B cell (primary cell): ENCODE data around the gene VPS9D1. TPM values are rescaled to one million over a fixed set of nuclear protein-coding genes. Genes with fewer than 3 reads are reported as not detected.

Source experiments
- ATAC-seq: fragments of 200-7000 bp; cut with Tn5 transposase; one replicate; pipeline ENCODE4 v1.10.0; 2021; ENCODE audit warnings: low read depth, mild to moderate bottlenecking, moderate number of reproducible peaks, moderate library complexity
- CTCF ChIA-PET: fragments of 350-600 bp; sonication (Branson Sonifier 250); formaldehyde crosslinking; loops from one replicate; lab custom pipeline; 2021; ENCODE audit warnings: antibody characterized with exemption, inconsistent platforms; lab: Charles Lee
- POLR2A ChIA-PET: fragments of 350-600 bp; sonication (Branson Sonifier 250); formaldehyde crosslinking; loops from one replicate; lab custom pipeline; 2021; ENCODE audit warnings: antibody characterized with exemption; lab: Charles Lee
- DNase-seq: peaks from one replicate; pipeline ENCODE4 v3.0.0; 2013
- H2AFZ ChIP-seq: 2 replicates; pipeline ENCODE4 v1.6.1; 2012; ENCODE audit warnings: mild to moderate bottlenecking, low read depth, low read length; ENCODE audit not compliant: insufficient read depth, poor library complexity, severe bottlenecking
- H3K27ac ChIP-seq, 2 donors: 1 replicate in 1 of 2; 2 replicates in 1 of 2; pipeline ENCODE4 v1.5.1; 2012 to 2013; ENCODE audit warnings: low read length in 2 of 2, mild to moderate bottlenecking in 2 of 2, moderate library complexity in 1 of 2
- H3K27me3 ChIP-seq, 4 experiments: fragments of 200-600 bp in 1 of 4; sonication (generic) in 1 of 4; replicated peaks in 1 of 4; 1 replicate in 2 of 4; 2 replicates in 2 of 4; pipeline versions ENCODE4 v1.6.1 to v1.7.0; 2013 to 2016; ENCODE audit warnings: low read length in 3 of 4, mild to moderate bottlenecking in 2 of 4, mixed read lengths in 1 of 4, moderate library complexity in 1 of 4; ENCODE audit not compliant: insufficient read depth in 4 of 4, control insufficient read depth in 3 of 4; ENCODE audit errors: control extremely low read depth in 1 of 4
- H3K36me3 ChIP-seq, 2 experiments: replicated peaks in 1 of 2; 1 replicate in 1 of 2; 2 replicates in 1 of 2; pipeline versions ENCODE4 v1.6.1 to v1.7.1; 2013; ENCODE audit warnings: low read length in 1 of 2; ENCODE audit not compliant: insufficient read depth in 2 of 2, control insufficient read depth in 1 of 2; ENCODE audit errors: control extremely low read depth in 1 of 2, extremely low read depth in 1 of 2
- H3K4me1 ChIP-seq, 2 donors: fragments of 200-600 bp in 1 of 2; sonication (generic) in 1 of 2; 1 replicate in 1 of 2; 2 replicates in 1 of 2; pipeline versions ENCODE4 v1.5.1 to v1.6.1; 2013 to 2017; ENCODE audit warnings: low read length in 2 of 2; ENCODE audit not compliant: control insufficient read depth in 2 of 2, insufficient read depth in 2 of 2
- H3K4me2 ChIP-seq: replicated peaks from 2 replicates; pipeline ENCODE3; 2012; ENCODE audit warnings: mild to moderate bottlenecking, low read depth, low read length; ENCODE audit not compliant: poor library complexity, severe bottlenecking
- H3K4me3 ChIP-seq, 5 experiments: fragments of 200-600 bp in 1 of 5; sonication (generic) in 1 of 5; 1 replicate in 3 of 5; 2 replicates in 2 of 5; pipeline versions ENCODE4 v1.5.1 to v1.7.0; 2011 to 2016; ENCODE audit warnings: low read length in 4 of 5, mild to moderate bottlenecking in 4 of 5, low read depth in 2 of 5, control low read depth in 1 of 5, moderate library complexity in 1 of 5; ENCODE audit not compliant: insufficient read depth in 1 of 5; ENCODE audit errors: control extremely low read depth in 1 of 5, extremely low read depth in 1 of 5
- H3K79me2 ChIP-seq: fragments of 200-600 bp; sonication (generic); one replicate; pipeline ENCODE4 v1.6.0; 2016; ENCODE audit warnings: low read length; ENCODE audit not compliant: control insufficient read depth, insufficient read depth
- H3K9ac ChIP-seq: fragments of 200-600 bp; sonication (generic); 2 replicates; pipeline ENCODE4 v1.6.1; 2017; ENCODE audit warnings: mild to moderate bottlenecking, low read length, moderate library complexity
- H3K9me3 ChIP-seq, 3 donors: one replicate each; pipeline versions ENCODE4 v1.6.1 to v1.7.1; 2013; ENCODE audit warnings: low read length in 2 of 3; ENCODE audit not compliant: control insufficient read depth in 2 of 3, insufficient read depth in 1 of 3; ENCODE audit errors: control extremely low read depth in 1 of 3
- H4K20me1 ChIP-seq: 2 replicates; pipeline ENCODE4 v1.6.0; 2012; ENCODE audit warnings: mild to moderate bottlenecking, low read length; ENCODE audit not compliant: insufficient read depth, control insufficient read depth, poor library complexity, severe bottlenecking
- H3K27ac Mint-ChIP-seq: one replicate; pipeline ENCODE4 v1.8.0; 2021; ENCODE audit warnings: mixed read lengths
- H3K27me3 Mint-ChIP-seq: one replicate; pipeline ENCODE4 v1.8.0; 2021; ENCODE audit warnings: mixed read lengths
- H3K4me1 Mint-ChIP-seq: one replicate; pipeline ENCODE4 v1.8.0; 2021; ENCODE audit warnings: mixed read lengths
- H3K4me3 Mint-ChIP-seq: one replicate; pipeline ENCODE4 v1.8.0; 2021; ENCODE audit warnings: mixed read lengths
- H3K9me3 Mint-ChIP-seq: one replicate; pipeline ENCODE4 v1.8.0; 2022; ENCODE audit warnings: mixed read lengths; ENCODE audit not compliant: insufficient read depth
- CTCF ChIP-seq: fragments of 200-600 bp; IDR thresholded peaks from one replicate; pipeline ENCODE4 v1.8.0; 2022; ENCODE audit warnings: antibody characterized with exemption, mild to moderate bottlenecking
- EZH2 ChIP-seq: IDR thresholded peaks from 2 replicates; pipeline ENCODE4 v1.6.1; 2012; ENCODE audit warnings: borderline replicate concordance, low read depth, mild to moderate bottlenecking, moderate library complexity, low read length; ENCODE audit not compliant: insufficient read depth, poor library complexity, severe bottlenecking
- WGBS: methylation state at CpG from one replicate; pipeline ENCODE4 v1.1.5; 2013; ENCODE audit warnings: missing lambda C conversion rate; ENCODE audit not compliant: insufficient coverage; 5-methylcytosine and 5-hydroxymethylcytosine counted together
- intact Hi-C: fragments of 100-400 bp; cut with micrococcal nuclease; formaldehyde crosslinking; loops from one replicate; pipeline ENCODE4 v1.10.0; 2022
- polyA plus RNA-seq: library from polyadenylated mRNA; depleted of rRNA; stranded (reverse); fragments of >200 nt; gene quantifications from 2 replicates; pipeline ENCODE4 v1.2.3, GENCODE V29; 2012
- total RNA-seq, 2 donors: library from RNA; stranded (reverse); fragments of 120-200 nt in 1 of 2; gene quantifications; 1 replicate in 1 of 2; 2 replicates in 1 of 2; pipeline versions ENCODE4 v1.2.3 to v1.2.4, GENCODE V29; 2013 to 2022

VPS9D1 gene
- total and polyA plus RNA-seq, 2 donors (not counting 1 experiment from before 2014, with no cell fraction given) = 14.6 to 24.0 TPM

GRCh38 chr16:89744813-89745212, 24.1 kb upstream of the VPS9D1 start:
- no peak overlapping the region for H3K9ac ChIP-seq
- no peak overlapping the region for H3K27ac ChIP-seq
- H3K36me3 ChIP-seq = peaks cover 0 to 56% of the 10 kb centered on the region in 2 experiments
- H3K4me1 Mint-ChIP-seq = peaks cover 12% of the 10 kb centered on the region
- intact Hi-C loops = no loop called here
- H4K20me1 ChIP-seq = peaks cover 13% of the 10 kb centered on the region
- H3K4me2 ChIP-seq = no peak overlapping the region
- H3K27ac Mint-ChIP-seq = no peak overlapping the region
- peaks cover 12% of the 10 kb centered on the region for H3K79me2 ChIP-seq
- WGBS = 97% methylated on average over 13 of the region's 16 CpGs
- ATAC-seq = no peak
- DNase-seq = no peak
- no peak overlapping the region for H3K4me3 ChIP-seq
- H3K4me1 ChIP-seq = peaks cover 3 to 10% of the 10 kb centered on the region in 2 donors
- ChIA-PET POLR2A (interaction anchor here (0.5 kb wide), 1 partner anchor 46 kb away, joined by 5 read pairs; no protein-coding TSS in a partner anchor), CTCF (interaction anchor here (0.7 kb wide), 1 partner anchor 17 kb away, joined by 3 read pairs; no protein-coding TSS in a partner anchor)
- H3K27me3 Mint-ChIP-seq = no peaks in the 10 kb centered on the region
- H2AFZ ChIP-seq = no peak overlapping the region
- H3K9me3 ChIP-seq = no peaks in the 10 kb centered on the region
- no peak for TF ChIP-seq EZH2
- TF ChIP-seq CTCF = no peak
- no peaks in the 10 kb centered on the region for H3K27me3 ChIP-seq
- no peaks in the 10 kb centered on the region for H3K9me3 Mint-ChIP-seq
- H3K4me3 Mint-ChIP-seq = no peak overlapping the region

DNA sequence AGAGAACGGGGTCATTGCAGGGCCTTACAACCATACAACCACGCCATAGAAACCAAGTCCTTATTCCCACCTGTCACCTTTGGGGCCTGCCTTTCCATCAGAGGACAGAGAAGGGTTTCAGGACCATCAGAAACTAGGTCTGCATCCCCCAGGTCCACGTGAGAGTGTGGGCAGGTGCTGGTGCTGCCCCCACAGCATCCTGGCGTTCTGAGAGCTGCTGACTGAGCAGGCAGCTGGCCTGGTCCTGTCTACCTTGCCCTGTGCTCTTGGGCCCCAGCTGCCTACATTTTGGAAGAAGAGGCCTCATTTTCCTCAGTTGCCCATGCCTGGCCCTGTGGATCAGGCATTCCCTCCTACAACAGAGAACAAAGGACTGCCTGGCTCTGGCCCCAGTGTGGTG, 22.2 kb upstream of the VPS9D1 start:
- Histone ChIP-seq H2AFZ (no peak overlapping the region), H3K4me3 (no peak overlapping the region), H3K9me3 (no peaks in the 10 kb centered on the region), H3K27ac (peak overlapping the region in 1 of 2 donors; percentile 43), H3K27me3 (no peaks in the 10 kb centered on the region), H3K4me1 (peaks cover 0 to 6% of the 10 kb centered on the region in 2 donors), H4K20me1 (peaks cover 22% of the 10 kb centered on the region), H3K79me2 (no peaks in the 10 kb centered on the region), H3K9ac (no peak overlapping the region), H3K4me2 (no peak overlapping the region), H3K36me3 (peaks cover 0 to 62% of the 10 kb centered on the region in 2 experiments)
- H3K4me1 Mint-ChIP-seq = peaks cover 7% of the 10 kb centered on the region
- ATAC-seq (no peak), DNase-seq (no peak)
- WGBS = no CpG with 5 or more reads among the region's 4 CpGs
- intact Hi-C loops = no loop called here
- ChIA-PET POLR2A (no interaction called here), CTCF (interaction anchor here (1.6 kb wide), 1 partner anchor 51 kb away, joined by 4 read pairs; no protein-coding TSS in a partner anchor)
- TF ChIP-seq CTCF (no peak), EZH2 (no peak)
- no peaks in the 10 kb centered on the region for H3K27me3 Mint-ChIP-seq
- no peak overlapping the region for H3K4me3 Mint-ChIP-seq
- peak overlapping the region; percentile 34 for H3K27ac Mint-ChIP-seq
- H3K9me3 Mint-ChIP-seq = no peaks in the 10 kb centered on the region
